CD4-positive, alpha-beta T cell treated with Interferon gamma for 1 hour (primary cell): ENCODE data around the gene LITAF.
A peak's percentile ranks its signal among the peaks of the same experiment; 100 is the strongest.
"Not testable (repeated sequence)": the region's sequence is repeated elsewhere in the genome, so short reads cannot be mapped to it uniquely, and the experiment has no call there.

Experiments used
- DNase-seq: peaks from one replicate; pipeline ENCODE4 v3.0.0-alpha.2; 2020

LITAF gene

DNA sequence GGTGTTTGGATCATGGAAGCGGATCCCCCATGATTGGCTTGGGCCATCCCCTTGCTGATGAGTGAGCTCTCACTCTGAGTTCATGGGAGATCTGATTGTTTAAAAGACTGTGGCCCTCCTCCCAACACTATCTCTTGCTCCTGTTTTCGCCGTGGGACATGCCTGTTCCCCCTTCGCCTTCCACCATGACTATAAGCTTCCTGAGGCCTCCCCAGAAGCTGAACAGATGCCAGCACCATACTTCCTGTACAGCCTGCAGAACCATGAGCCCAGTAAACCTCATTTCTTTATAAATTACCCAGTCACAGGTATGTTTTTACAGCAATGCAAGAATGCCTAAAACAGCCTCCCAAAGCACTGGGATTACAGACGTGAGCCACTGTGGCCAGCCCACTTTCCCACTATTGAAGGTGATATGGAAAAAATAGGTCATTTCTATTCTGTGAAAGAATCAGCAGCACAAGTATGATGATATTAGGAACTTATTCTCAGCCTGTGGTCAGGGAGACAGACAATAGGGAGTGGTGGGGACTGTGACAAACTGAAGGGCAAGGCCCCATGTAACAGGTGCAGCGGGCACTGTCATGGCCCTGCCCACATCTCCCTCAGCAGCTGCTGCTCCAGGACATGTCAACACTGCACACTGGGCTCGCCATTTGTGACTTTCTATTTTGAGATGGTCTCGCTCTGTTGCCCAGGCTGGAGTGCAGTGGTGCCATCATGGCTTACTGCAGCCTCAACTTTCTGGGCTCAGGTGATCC, 33.7 kb upstream of the LITAF start:
- no peak for DNase-seq

- DNase-seq = peak; percentile 72
Measured at GRCh38 chr16:11619327-11619851, 32.7 kb upstream of the LITAF start.

DNA sequence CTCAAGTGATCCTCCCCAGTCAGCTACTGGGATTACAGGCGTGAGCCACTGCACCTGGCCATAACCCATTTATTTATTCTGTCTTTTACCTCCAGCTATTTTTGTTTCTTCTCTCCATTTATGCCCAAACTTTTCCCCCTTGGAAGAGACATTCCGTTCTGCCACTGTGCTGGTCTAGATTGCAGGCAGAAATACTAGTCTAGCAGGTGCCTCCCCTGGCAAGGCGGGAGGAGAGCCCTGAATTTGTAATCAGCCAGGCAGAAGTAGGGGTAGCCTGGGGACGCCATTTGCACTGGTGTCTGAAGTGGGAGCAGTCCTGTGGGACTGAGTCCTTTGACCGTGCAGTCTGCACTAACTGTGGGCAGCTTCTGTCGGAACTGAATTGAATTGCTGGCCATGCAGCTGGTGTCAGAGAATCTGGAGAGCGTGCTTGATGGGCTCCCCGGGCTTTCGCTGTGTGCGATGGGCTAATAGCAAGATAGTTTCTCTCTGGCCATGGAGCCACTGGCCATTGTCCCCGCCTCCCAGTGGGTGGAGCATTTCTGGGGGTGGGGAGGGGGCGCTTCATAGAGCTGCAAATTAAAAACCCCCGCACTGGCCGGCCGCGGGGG, 31.5 kb upstream of the LITAF start:
- DNase-seq = no peak

DNA sequence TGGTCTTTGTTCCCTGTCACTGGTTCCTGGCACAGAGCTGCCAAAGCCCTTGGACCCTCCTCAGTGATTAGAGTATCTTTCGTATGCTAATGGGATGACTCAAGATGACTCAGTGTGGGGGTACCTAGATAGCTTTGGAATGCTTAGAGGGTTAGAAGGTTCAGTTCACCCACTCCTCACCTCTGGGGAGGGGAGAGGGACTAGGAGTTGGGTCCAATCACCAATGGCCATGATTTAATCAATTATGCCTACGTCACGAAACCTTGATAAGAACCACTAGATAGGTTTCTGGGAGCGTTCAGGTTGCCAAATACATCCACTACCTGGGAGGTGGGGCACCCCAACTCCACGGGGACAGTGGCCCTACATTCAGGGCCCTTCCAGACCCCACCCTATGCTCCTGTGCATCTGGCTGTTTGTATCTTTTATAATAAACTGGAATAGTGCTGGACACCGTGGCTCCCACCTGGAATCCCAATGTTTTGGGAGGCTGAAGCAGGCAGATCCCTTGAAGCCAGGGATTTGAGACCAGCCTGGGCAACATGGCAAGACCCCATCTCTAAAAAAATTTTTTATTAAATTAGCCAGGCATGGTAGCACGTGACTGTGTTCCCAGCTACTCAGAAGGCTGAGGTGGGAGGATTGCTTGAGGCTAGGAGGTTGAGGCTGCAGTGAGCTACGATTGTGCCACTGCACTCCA, 29.2 kb upstream of the LITAF start:
- DNase-seq = no peak

DNA sequence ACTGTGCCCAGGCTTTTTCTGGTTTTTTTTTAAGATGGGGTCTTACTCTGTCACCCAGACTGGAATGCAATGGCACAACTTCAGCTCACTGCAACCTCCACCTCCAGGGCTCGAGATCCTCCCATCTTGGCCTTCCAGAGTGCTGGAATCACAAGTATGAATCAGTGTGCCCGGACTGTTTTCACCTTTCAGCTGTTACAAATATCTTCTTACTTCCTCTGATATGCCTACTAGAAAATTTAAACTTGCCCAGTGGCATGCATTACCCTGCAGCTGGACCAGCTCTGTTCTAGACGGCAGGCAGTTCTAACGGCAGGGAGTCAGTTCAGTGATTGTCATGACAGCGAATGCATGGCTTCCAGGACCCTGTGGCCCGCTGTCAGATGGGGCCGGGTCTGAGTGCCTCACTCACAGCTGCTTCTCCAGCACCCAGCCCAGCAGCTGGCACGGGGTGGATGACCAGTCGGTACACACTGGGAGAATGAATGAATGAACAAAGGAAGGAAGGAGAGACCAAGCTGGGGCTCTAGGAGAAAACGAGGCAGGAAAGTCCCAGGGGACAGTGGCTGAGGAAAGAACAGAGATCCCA, 28.0 kb upstream of the LITAF start:
- DNase-seq = no peak

DNA sequence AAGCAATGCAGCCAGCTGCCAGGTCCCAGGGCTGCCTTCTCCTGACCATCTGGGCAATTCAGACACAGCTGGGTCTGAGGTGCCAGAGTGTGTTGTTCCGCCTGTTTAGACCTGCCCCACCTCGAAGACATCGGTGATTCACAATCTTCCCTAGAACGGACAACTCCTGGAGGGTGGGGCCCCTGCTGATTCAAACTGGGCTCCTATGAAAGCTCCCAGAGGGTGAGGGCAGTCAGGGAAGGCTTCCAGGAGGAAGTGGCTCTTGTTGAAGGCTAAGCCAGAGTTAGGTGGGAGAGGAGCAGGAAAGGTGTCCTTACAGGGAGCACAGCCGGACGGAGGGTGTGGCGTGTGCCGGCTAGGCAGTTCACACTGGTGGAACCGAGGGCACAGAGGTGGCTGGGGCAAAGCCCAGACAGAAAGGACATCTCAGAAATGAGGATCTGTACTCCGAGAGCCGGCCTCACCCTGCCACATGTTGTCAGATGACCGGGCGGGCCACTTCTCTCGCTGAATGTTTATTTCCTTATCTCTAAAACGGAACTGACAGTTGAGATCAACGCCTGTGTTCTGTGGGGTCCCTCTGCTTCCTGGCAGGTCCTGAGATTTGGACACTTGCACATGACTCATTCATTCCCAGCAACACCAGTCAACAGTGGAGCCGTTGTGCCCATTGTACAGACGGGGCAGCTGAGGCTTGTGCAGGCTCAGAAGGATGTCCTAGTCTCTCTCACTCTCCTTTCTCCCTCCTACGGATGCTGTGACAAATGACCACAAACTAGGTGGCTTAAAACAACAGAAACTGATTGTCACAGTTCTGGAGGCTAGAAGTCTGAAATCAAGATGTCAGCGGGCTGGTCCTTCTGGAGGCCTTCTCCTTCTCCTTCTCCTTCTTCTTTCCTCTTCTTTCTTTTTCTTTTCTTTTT, 26.9 kb upstream of the LITAF start:
- peak; percentile 76 for DNase-seq

DNA sequence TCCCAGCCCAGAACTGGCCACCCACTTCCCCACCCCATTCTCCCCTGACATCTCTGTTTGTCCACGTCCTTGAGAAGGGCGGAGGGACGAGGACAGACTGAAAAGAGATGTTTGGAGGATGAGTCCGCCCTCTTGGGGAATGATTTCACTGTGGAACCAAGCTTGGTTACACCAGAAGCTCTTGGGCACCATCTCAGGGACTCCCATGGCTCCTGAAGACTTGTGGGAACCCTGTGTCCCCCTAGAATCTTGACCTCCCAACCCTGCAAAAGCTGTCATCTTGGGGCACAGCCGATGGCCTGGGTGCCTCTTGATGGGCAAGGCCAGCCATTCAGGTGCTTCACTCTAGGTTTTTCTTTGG, 25.9 kb upstream of the LITAF start:
- no peak for DNase-seq

- DNase-seq = peak; percentile 53
Measured at GRCh38 chr16:11611871-11612664, 25.3 kb upstream of the LITAF start.

GRCh38 chr16:11610580-11610979, 23.9 kb upstream of the LITAF start:
- no peak for DNase-seq

DNA sequence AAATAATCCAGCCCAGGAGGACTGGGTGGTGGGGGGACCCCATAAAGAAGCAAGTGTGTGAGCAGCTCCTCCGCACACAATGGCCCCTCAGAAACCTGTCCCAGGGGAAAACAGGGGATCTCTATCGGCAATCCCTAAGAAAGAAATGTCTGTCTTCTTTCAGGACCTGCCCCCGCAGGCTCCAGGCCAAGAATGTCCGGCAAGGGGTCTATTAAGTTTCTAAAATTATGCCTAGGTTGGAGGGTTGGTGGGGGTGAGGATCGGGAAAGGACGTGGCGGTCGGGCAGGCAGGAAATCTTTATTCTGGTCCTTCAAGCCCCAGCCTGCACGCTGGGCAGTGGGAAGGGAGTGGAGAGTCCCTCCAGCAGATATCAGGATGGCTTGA, 23.4 kb upstream of the LITAF start:
- no peak for DNase-seq

- no peak for DNase-seq
Measured at GRCh38 chr16:11609474-11610120, 22.9 kb upstream of the LITAF start.

DNA sequence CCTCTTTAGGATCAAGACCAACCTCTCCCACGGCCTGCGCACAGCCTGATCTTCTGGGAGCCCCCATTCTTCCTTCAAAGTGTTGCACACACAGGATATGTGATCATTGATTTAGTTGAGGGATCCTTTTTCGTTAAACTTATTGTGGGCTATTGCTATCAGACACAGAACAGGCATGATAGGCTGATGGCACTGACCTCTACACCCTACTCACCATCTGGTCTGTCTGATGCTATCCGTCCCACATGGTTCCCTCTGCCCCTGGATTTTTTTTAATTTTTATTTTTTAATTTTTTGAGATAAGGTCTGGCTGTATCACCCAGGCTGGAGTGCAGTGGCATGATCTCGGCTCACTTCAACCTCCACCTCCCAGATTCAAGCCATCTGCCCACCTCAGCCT, 19.2 kb upstream of the LITAF start:
- no peak for DNase-seq

DNA sequence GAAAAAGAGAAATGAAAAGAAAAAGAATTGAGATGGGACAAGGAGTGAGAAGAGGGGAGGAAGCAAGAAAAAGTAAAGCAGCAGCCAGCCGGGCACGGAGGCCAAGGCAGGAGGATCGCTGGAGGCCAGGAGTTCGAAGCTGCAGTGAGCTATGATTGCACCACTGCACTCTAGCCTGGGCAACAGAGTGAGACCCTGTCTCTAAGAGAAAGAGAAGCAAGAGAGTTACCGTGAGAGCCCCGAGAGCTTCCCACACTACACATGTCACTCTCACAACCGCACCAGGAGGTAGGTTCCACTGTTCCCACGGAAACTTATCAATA, 18.8 kb upstream of the LITAF start:
- DNase-seq = no peak

DNA sequence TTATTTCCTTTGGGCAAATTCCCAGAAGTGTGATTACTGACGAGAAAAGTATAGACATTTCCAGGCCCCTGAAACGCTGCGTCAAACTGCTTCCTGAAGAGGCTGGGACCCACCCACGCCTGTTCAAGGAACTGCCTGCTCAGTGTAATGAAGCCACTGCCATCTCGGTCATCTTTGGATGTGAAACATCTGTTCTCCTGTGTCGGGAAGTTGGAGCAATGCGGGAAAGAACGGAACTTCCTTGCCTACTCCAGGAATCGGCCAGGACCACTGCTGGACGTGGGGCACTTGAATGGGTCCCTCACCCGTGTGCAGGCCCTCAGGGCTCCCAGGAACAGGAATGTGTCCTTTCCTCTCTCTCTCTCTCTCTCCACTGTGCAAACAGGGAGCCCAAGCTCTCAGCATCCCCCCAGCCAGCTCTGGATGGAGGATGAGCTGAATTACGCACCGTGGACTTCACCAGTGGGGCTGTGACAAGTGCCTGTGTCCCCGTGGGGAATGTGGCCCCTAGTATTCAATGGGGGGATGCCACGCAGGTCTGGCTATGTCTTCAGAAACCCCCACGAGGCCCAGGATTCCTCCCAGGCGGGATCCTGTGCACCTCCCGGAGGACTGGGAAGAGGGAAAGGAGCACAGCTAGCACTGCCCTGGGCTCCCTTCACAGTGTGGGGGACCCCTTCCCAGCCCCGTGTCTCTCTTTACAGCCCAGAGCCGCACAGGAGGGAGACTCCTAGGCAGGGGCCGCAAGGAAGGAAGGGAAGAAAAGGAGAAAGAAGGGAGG, 18.3 kb upstream of the LITAF start:
- peak; percentile 41 for DNase-seq

DNA sequence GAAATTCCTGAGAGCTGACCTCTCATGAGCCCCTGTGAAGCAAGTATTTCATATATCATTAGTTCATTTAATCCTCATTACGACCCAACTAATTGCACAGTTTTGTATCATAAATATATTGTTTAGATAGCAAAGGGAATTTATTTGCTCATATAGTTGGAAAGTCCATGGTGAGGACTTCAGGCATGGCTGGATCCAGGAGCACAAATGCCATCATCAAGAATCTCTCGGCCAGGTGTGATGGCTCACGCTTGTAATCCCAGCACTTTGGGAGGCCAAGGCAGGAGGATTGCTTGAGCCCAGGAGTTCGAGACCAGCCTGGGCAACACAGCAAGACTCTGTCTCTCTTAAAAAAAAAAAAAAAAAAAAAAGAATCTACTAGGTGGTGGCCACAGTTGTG, 17.6 kb upstream of the LITAF start:
- not testable (repeated sequence) for DNase-seq

GRCh38 chr16:11603331-11603750, 16.6 kb upstream of the LITAF start:
- no peak for DNase-seq

GRCh38 chr16:11602321-11602720, 15.6 kb upstream of the LITAF start:
- DNase-seq = no peak

DNA sequence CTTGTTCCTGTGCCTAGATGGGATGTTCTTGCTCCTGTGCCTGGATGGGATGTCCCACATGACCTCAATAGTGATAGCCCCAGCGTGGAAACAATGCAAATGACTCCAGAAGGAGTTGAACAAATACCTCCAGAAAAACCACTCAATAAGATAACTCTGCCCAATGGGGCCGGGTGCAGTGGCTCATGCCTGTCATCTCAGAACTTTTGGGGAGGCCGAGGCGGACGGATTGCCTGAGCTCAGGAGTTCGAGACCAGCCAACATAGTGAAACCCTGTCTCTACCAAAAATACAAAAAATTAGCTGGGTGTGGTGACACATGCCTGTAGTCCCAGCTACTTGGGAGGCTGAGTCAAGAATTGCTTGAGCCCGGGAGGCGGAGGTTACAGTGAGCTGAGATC, 15.2 kb upstream of the LITAF start:
- DNase-seq = no peak

GRCh38 chr16:11601425-11601824, 14.7 kb upstream of the LITAF start:
- DNase-seq = no peak

GRCh38 chr16:11599579-11599978, 12.9 kb upstream of the LITAF start:
- no peak for DNase-seq
